GM19463 (cell line): ENCODE results near the gene MFSD11.
A peak's percentile ranks its signal among the peaks of the same experiment; 100 is the strongest.
"Not testable (repeated sequence)": the region's sequence is repeated elsewhere in the genome, so short reads cannot be mapped to it uniquely, and the experiment has no call there.

ENCODE experiments used
- ATAC-seq: cut with Tn5 transposase; IDR thresholded peaks from one replicate; pipeline ENCODE4 v1.9.1; 2021; ENCODE audit warnings: mild to moderate bottlenecking, moderate library complexity; ENCODE audit not compliant: unreplicated experiment

Gene MFSD11

DNA sequence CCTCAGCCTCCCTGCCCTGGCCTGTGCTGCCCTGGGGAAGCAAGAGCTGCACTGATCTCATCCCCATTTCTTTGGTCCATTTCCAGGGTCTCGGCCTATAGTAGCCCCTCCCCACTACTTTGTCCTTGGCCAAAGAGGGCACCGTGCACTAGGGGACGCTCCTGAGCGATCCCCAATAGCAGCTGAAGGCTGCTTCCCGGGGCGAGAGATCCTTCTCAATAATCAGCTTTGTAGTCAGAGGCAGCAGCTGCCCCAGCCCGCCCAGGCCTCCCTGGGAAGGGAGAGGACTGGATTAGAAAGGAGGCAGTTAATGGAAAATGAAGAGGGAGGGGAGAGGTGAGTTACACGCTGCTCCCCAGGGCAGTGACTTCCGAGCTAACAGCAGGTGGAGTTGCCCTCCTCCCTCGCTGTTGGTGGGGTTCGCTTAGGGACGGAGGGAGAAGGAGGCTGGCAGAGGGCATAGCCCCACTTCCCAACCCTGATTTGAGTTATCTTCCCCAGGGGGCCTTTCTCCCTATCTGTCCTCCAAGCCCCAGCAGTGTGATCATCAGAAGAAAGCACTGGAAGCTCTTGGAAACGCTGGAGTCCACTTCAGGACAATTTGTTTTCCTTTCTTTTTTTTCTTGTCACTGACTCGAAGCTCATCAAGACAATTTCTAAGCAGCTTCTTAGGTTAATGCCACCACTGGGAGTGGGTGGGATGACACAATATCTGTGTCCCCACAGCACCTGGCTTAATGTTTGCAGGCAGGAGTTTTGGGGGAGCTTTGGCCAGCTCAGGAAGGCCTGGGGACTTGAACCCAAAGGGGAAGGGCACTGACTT lies 29.7 kb upstream of the MFSD11 start:
- no peak for ATAC-seq

DNA sequence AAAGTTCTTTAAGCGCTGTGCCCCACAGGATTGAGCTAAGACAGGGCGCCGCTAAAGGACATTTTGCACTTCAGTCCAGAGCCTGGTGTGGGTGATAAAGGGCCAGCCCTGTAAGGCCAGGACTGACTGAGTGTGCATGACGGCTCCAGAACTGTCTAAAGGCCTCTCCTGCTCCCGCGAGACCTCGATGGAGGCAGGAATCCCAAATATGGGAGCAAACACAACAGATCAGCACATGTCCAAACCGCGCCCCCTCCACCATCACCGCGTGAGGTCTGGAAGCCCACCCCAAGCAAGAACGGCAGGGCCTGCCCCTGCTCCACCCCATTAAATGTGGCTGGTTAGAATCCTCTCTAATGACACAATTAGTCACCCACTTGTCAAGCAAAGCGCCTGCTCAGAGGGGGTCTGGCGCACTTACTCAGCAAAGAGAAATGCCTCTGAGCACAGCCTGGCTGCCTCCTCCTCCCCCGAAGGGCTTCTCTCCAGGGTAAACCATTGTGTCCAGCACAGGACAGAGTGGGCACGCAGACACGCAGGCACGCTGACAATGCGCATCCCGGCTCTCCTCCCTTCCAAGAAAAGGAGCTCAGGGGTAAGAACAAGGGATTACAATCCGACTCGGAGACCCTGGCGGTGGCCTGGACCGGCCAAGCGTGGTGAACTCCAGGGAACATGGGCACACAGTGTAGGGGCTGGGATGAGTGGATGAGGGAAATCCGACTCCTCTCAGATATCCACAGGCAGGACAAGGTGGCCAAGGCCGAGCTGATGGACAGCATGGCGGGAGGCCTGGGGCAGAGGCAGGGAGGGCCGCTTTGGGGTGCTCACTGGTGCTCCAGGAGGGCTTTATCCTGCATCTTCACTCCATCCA lies 28.6 kb upstream of the MFSD11 start:
- no peak for ATAC-seq

- ATAC-seq = not testable (repeated sequence)
Observed at GRCh38 chr17:76709951-76710862, 27.7 kb upstream of the MFSD11 start.

- ATAC-seq = no peak
Observed at GRCh38 chr17:76710863-76711611, 26.9 kb upstream of the MFSD11 start, which contains the start of gene MXRA7. Gene MXRA7 (minus strand): TSS chr17:76710965. CDS start chr17:76710946, 19 bp downstream.

- not testable (repeated sequence) for ATAC-seq
Observed at GRCh38 chr17:76712321-76712720, 25.6 kb upstream of the MFSD11 start.

- ATAC-seq = no peak
Observed at GRCh38 chr17:76713765-76714164, 24.2 kb upstream of the MFSD11 start.

- ATAC-seq = no peak
Observed at GRCh38 chr17:76714336-76714735, 23.6 kb upstream of the MFSD11 start.

- ATAC-seq = no peak
Observed at GRCh38 chr17:76714822-76715495, 23.0 kb upstream of the MFSD11 start.

GRCh38 chr17:76715496-76715830 lies 22.5 kb upstream of the MFSD11 start:
- ATAC-seq = no peak

DNA sequence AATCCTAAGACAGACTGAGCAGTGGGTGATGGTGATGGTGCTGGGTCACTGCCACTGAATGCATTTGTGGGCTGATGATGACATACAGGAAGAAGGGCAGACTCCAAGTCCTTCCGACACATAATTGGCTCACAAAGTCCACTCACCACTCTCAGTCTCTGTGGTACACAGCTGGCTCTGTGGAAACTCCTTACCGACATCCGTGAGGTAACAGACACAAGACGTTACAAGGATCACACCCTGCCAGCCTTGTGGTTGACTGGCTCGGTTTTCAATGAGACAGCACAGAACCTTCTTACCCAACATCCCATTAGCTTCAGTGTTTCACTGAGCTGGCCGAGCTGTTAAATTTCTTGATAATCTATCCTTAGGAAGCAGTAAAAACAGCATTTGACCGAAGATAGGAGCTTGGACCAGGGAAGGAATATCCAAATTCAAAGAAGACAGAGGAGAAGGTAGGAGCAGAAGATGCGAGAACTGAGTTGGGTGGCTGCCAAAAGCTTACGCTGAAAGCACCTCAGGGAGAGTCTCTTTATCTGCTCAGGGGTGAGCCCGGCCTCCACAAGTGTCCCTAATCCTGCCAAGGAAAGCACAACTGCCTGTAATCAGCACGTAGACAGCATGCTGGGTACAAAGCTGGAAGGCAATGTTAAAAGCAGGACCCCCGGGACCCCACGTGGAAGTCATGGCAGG lies 21.6 kb upstream of the MFSD11 start:
- no peak for ATAC-seq

GRCh38 chr17:76716839-76717215 lies 21.1 kb upstream of the MFSD11 start:
- ATAC-seq = no peak

GRCh38 chr17:76718516-76718915 lies 19.4 kb upstream of the MFSD11 start:
- ATAC-seq = no peak

DNA sequence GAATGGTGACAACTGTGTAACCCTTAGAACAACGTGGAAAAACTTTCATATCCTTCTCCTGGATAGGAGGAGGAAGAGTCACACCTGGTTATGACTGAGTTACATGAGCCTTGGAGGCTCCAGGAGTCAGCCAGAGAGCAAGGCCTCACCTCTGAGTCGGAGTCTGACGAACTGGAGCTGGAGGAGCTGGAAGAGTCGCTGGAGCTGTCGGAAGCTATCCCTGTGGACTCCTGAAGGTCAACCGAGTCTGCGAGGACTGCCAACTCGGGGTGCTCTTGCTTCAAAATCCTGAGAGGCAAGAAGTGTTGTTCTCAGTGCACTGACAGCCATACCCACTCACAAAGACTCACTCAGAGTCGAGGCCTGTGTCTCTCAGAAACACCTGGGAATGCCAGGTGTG lies 17.7 kb upstream of the MFSD11 start:
- ATAC-seq = no peak

DNA sequence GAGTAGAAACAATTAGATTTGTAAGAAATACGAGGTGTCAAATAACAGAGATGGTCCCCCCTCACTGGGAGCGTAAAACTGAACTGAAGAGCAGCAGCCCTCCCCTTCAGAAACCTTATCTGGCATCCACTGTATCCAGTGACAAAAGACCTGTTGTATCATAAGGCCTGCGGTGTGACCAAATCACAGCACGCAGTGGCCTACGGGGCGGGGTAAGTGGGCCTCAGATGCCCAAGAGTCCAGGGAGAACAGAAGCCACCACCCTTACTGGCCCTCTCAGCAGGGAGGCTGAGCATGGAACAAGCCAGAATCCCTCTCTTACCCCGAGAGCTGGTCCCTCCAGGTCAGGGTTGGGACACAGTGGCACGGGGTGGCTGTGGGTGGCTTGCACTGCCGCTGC lies 17.0 kb upstream of the MFSD11 start:
- ATAC-seq = no peak

DNA sequence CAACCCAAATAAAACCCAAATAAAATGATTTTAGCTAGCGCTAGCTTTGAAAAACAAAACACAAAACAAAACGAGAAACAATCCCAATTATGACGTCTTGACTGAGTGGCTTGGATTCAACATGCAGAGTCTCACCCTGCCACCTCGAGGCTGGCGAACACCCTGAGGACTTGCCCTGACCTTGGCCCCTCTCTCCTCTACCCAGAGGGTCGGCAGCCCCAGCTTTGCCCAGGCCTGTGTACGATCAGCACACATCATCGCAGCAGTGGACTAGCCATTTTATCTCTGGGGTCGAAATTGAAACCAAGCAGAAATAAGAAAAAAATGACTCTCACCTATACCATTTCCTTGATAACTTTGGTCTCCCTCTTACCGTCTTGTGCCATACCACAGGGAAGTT lies 16.5 kb upstream of the MFSD11 start:
- no peak for ATAC-seq

DNA sequence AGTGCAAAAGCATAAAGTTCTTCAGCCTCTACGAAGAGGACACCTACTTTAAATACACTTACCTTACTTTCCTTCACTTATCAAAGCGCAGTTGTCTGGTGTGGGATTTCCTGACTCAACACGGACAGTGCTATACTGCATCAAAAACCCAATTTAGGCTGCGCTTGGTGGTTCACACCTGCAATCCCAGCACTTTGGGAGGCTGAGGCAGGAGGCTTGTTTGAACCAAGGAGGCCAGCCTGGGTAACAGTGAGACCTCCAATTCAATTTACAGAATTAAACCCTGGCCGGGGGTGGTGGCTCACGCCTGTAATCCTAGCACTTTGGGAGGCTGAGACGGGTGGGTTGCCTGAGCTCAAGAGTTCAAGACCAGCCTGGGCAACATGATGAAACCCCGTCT lies 15.6 kb upstream of the MFSD11 start:
- no peak for ATAC-seq

DNA sequence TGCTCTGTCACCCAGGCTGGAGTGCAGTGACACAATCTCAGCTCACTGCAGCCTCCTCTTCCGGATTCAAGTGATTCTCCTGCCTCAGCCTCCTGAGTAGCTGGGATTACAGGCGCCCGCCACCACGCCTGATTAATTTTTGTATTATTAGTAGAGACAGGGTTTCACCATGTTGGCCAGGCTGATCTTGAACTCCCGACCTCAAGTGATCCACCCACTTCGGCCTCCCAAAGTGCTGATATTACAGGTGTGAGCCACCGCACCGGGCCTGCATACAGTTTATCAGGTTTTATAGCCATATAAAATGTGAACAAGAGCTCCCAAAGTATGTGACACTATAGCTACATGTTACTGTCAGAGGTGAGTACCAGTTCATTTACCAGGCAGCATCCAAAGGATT lies 14.9 kb upstream of the MFSD11 start:
- ATAC-seq = not testable (repeated sequence)

DNA sequence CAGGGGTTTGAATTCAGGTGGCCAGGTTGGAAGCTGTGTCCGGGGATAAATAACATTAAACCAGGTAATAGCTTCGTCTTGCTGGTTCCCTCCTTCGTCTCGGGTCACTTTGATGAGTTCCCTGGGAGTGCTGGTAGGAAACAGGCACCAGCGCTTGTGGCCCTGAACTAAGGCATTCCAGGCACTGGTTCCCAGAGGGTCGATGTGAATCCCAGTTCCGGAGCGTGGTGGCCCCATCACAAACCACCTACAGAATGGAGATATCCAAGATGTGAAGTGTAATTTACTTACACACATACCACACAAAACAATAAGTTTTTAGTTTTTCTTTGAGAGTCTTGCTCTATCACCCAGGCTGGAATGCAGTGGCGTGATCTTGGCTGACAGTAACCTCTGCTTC lies 14.1 kb upstream of the MFSD11 start:
- no peak for ATAC-seq

GRCh38 chr17:76725580-76726230 lies 12.2 kb upstream of the MFSD11 start:
- peak; percentile 15 for ATAC-seq
